ENCODE measurements around the gene MYO5A.

Gene MYO5A

DNA sequence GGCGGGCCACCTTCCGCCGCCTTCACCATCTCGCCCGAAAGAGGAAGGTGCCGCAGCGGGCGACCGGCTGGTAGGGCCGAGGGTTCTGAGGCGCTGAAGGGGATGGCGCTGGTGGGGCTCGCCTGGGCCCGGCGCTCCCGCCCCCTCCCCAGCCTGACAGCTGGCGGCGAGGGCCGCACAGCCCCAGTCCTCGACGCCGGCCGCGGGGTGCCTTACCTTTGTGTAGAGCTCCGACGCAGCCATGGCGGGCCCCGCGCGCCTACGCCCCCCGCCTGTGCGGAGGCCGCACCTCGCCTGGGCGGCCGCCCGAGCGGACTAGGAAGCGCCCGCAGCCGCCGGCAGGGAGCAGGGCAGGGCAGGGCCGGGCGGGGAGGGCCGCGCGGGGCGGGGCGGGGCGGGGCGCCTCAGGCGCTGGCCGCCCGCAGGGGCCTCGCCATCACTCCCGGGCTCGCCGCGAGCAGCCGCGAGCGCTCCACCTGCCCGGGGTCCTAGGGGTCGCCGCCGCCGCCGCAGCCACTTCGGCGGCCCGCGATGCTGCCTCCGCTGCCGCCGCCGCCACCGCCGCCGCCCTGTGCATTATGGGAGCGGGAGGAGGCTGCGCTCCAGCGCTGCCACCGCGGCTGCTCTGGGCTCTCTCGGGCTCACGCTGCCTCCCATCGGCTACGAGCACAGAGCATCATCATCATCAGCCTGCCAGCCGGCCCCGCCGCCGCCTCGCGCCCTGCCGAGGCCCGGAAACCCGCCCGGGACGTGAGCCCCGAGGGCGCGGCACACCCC is at the start of gene MYO5A (continued):
- TF ChIP-seq ZBTB20 (tag by site-specific recombination; IDR thresholded peaks at IDR 0.05): no peak; the same call in 1 of the 2 replicates
- TF ChIP-seq, protein P1, sequence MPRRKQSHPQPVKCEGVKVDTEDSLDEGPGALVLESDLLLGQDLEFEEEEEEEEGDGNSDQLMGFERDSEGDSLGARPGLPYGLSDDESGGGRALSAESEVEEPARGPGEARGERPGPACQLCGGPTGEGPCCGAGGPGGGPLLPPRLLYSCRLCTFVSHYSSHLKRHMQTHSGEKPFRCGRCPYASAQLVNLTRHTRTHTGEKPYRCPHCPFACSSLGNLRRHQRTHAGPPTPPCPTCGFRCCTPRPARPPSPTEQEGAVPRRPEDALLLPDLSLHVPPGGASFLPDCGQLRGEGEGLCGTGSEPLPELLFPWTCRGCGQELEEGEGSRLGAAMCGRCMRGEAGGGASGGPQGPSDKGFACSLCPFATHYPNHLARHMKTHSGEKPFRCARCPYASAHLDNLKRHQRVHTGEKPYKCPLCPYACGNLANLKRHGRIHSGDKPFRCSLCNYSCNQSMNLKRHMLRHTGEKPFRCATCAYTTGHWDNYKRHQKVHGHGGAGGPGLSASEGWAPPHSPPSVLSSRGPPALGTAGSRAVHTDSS (tag by site-specific recombination; IDR thresholded peaks at IDR 0.05): peak; percentile 77; the same call in 1 of the 2 replicates
- TF ChIP-seq ZBTB48 (tag by site-specific recombination; IDR thresholded peaks at IDR 0.05): peak; percentile 43; the same call in 1 of the 2 replicates
- TF ChIP-seq ZNF292 (tag by site-specific recombination; IDR thresholded peaks at IDR 0.05; ENCODE audit: borderline replicate concordance, low read depth): no peak
- TF ChIP-seq ZNF558 (tag by site-specific recombination; IDR thresholded peaks at IDR 0.05): no peak
- TF ChIP-seq ZNF596 (tag by site-specific recombination; IDR thresholded peaks at IDR 0.05): no peak
- TF ChIP-seq SP3 (tag by site-specific recombination; IDR thresholded peaks at IDR 0.05): 0 out of 2 replicates have a peak, but pooled peaks have one; percentile 16
- TF ChIP-seq, protein P2, sequence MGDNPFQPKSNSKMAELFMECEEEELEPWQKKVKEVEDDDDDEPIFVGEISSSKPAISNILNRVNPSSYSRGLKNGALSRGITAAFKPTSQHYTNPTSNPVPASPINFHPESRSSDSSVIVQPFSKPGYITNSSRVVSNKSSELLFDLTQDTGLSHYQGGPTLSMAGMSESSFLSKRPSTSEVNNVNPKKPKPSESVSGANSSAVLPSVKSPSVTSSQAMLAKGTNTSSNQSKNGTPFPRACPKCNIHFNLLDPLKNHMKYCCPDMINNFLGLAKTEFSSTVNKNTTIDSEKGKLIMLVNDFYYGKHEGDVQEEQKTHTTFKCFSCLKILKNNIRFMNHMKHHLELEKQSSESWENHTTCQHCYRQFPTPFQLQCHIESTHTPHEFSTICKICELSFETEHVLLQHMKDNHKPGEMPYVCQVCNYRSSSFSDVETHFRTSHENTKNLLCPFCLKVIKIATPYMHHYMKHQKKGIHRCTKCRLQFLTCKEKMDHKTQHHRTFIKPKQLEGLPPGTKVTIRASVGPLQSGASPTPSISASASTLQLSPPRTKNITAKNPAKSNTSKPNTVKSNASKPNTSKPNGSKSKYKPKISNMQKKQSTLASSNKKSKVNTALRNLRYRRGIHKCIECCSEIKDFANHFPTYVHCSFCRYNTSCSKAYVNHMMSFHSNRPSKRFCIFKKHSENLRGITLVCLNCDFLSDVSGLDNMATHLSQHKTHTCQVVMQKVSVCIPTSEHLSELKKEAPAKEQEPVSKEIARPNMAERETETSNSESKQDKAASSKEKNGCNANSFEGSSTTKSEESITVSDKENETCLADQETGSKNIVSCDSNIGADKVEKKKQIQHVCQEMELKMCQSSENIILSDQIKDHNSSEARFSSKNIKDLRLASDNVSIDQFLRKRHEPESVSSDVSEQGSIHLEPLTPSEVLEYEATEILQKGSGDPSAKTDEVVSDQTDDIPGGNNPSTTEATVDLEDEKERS (tag by site-specific recombination; IDR thresholded peaks at IDR 0.05): no peak
- peak; percentile 83 for TF ChIP-seq PRDM10 (tag by site-specific recombination; IDR thresholded peaks at IDR 0.05)
- TF ChIP-seq KLF16 (tag by site-specific recombination; IDR thresholded peaks at IDR 0.05): no peak
- no peak for TF ChIP-seq IKZF3 (tag by site-specific recombination; IDR thresholded peaks at IDR 0.05)
- no peak for TF ChIP-seq ZNF221 (tag by site-specific recombination; IDR thresholded peaks at IDR 0.05; ENCODE audit: borderline replicate concordance)
- TF ChIP-seq ZNF174 (tag by site-specific recombination; IDR thresholded peaks at IDR 0.05): no peak
- TF ChIP-seq ZNF426 (tag by site-specific recombination; IDR thresholded peaks at IDR 0.05): no peak
- TF ChIP-seq OVOL3 (tag by site-specific recombination; IDR thresholded peaks at IDR 0.05): no peak
- 0 out of 2 replicates have a peak, but pooled peaks have one; percentile 22 for TF ChIP-seq YY2 (tag by site-specific recombination; IDR thresholded peaks at IDR 0.05)
- TF ChIP-seq ZNF274 (IDR thresholded peaks at IDR 0.05; ENCODE audit: low read length): no peak
- no peak for TF ChIP-seq ZNF274 (tag by site-specific recombination; IDR thresholded peaks at IDR 0.05; ENCODE audit: borderline replicate concordance)
- no peak for TF ChIP-seq ZSCAN18 (tag by site-specific recombination; IDR thresholded peaks at IDR 0.05)
- TF ChIP-seq, protein P3, sequence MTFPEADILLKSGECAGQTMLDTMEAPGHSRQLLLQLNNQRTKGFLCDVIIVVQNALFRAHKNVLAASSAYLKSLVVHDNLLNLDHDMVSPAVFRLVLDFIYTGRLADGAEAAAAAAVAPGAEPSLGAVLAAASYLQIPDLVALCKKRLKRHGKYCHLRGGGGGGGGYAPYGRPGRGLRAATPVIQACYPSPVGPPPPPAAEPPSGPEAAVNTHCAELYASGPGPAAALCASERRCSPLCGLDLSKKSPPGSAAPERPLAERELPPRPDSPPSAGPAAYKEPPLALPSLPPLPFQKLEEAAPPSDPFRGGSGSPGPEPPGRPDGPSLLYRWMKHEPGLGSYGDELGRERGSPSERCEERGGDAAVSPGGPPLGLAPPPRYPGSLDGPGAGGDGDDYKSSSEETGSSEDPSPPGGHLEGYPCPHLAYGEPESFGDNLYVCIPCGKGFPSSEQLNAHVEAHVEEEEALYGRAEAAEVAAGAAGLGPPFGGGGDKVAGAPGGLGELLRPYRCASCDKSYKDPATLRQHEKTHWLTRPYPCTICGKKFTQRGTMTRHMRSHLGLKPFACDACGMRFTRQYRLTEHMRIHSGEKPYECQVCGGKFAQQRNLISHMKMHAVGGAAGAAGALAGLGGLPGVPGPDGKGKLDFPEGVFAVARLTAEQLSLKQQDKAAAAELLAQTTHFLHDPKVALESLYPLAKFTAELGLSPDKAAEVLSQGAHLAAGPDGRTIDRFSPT (tag by site-specific recombination; IDR thresholded peaks at IDR 0.05): no peak
- TF ChIP-seq KLF9 (tag by site-specific recombination; IDR thresholded peaks at IDR 0.05; ENCODE audit: low read depth): peak; percentile 41; the same call in 1 of the 2 replicates
- no peak for TF ChIP-seq ZSCAN16 (tag by site-specific recombination; IDR thresholded peaks at IDR 0.05)
- peak; percentile 55 for TF ChIP-seq ZNF692 (tag by site-specific recombination; IDR thresholded peaks at IDR 0.05)
- no peak for TF ChIP-seq ZNF416 (tag by site-specific recombination; IDR thresholded peaks at IDR 0.05)

Data from HEK293 (cell line).